Measurements from ENCODE around the gene NUDCD3. TPM values are rescaled to one million over a fixed set of nuclear protein-coding genes. Genes with fewer than 3 reads are reported as not detected.

NUDCD3 gene
- total and polyA plus RNA-seq, 4 experiments from 2014 or later = 55.2 to 108 (median 80.9) TPM

DNA sequence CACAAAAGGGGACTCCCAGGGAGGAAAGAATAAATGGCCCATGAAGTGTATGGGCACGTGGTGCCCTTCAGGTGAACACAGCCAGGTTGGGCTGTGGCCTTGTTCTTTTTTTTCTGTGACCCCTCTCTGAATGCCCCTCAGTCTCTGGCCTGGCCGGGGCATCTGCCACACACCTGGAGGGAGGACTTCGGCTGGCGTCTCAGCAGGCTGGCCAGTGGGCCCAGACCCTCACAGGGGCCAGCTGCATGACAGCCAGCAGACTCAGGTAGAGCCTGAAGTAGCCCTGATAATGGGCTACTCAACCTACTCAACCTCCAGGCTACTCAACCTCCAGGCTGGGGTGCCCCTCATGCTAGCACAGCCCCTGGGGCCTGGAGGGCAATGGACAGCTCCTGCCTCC is 155.3 kb downstream of the NUDCD3 start:
- Histone ChIP-seq H3K4me3 (ENCODE audit: low read length in 2 of 2) (no peak overlapping the region), H3K27me3 (ENCODE audit: insufficient read depth, low read length) (no peaks in the 10 kb centered on the region), H3K4me1 (ENCODE audit: insufficient read depth, low read length) (no peaks in the 10 kb centered on the region), H3K27ac (ENCODE audit: low read depth, low read length) (no peak overlapping the region), H3K36me3 (ENCODE audit: insufficient read depth, low read length) (no peaks in the 10 kb centered on the region), H3K9me3 (ENCODE audit: control insufficient read depth in 1 of 2, low read length in 2 of 2) (peaks cover 0 to 8% of the 10 kb centered on the region in 2 donors)
- ChIA-PET CTCF (ENCODE audit: partially characterized antibody) (no interaction called here), POLR2A (ENCODE audit: partially characterized antibody) (no interaction called here)
- H3K36me3 Mint-ChIP-seq = no peaks in the 10 kb centered on the region
- no peak overlapping the region for H3K27ac Mint-ChIP-seq
- no peak for DNase-seq
- no peaks in the 10 kb centered on the region for H3K4me1 Mint-ChIP-seq
- intact Hi-C loops (cut with micrococcal nuclease) = no loop called here
- peaks cover 0 to 9% of the 10 kb centered on the region in 2 donors for H3K27me3 Mint-ChIP-seq
- no peak overlapping the region for H3K4me3 Mint-ChIP-seq
- peaks cover 0 to 25% (median 20%) of the 10 kb centered on the region in 8 donors for H3K9me3 Mint-ChIP-seq

- Histone ChIP-seq H3K9me3 (ENCODE audit: control insufficient read depth in 1 of 2, low read length in 2 of 2) (peaks cover 0 to 8% of the 10 kb centered on the region in 2 donors), H3K27ac (ENCODE audit: low read depth, low read length) (no peak overlapping the region), H3K27me3 (ENCODE audit: insufficient read depth, low read length) (no peaks in the 10 kb centered on the region), H3K4me1 (ENCODE audit: insufficient read depth, low read length) (no peaks in the 10 kb centered on the region), H3K36me3 (ENCODE audit: insufficient read depth, low read length) (no peaks in the 10 kb centered on the region), H3K4me3 (ENCODE audit: low read length in 2 of 2) (no peak overlapping the region)
- ChIA-PET CTCF (ENCODE audit: partially characterized antibody) (no interaction called here), POLR2A (ENCODE audit: partially characterized antibody) (no interaction called here)
- Mint-ChIP-seq H3K4me1 (no peaks in the 10 kb centered on the region), H3K9me3 (peaks cover 0 to 25% (median 20%) of the 10 kb centered on the region in 8 donors), H3K36me3 (no peaks in the 10 kb centered on the region), H3K4me3 (no peak overlapping the region), H3K27me3 (peaks cover 0 to 9% of the 10 kb centered on the region in 2 donors), H3K27ac (no peak overlapping the region)
- intact Hi-C loops (cut with micrococcal nuclease) = no loop called here
- DNase-seq = no peak
These were observed 155.7 kb downstream of the NUDCD3 start for GRCh38 chr7:44334734-44335097.

DNA sequence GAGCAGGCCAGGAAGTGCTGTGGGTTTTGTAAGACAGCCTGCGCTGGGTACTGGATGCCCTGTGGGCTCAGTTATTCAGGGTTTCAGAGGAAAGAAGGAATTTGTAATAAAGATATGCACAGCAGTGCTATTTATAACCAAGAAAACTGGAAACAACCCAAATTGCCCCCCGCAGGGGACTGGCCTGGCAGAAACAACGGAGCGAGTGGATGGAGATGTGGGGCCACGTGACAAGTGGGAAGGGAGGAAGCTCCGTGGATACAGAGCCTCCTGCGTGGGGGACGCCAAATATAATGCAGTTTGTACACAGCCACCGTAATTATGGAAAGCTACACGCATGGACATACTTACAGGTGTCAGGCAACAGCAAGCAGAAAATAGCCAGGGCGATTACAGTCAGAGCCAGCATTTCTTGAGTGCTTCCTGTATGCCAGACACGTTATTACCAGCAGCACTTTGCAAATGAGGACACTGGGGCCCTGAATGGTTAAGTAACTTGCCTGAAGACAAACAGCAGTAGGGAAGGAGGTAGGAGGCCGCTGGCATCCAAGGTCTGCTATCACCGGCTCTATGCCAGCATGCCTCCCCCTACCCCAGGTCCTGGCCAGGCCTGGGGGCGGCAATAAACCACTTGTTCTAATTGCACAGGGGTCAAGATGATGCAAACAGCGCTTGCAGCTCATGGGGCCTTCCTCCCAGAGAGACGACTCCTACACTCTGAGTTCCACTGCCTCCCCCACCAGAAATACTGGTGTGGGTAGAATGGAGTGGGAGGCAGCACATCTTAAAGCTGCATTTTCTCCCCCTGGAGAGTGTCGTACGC is 156.3 kb downstream of the NUDCD3 start:
- ChIA-PET POLR2A (ENCODE audit: partially characterized antibody) (no interaction called here), CTCF (ENCODE audit: partially characterized antibody) (no interaction called here)
- H3K36me3 ChIP-seq (ENCODE audit: insufficient read depth, low read length) = no peaks in the 10 kb centered on the region
- Mint-ChIP-seq H3K27me3 (peaks cover under 1 to 9% of the 10 kb centered on the region in 2 donors), H3K27ac (no peak overlapping the region), H3K4me1 (no peaks in the 10 kb centered on the region), H3K4me3 (no peak overlapping the region), H3K36me3 (no peaks in the 10 kb centered on the region), H3K9me3 (peaks cover 0 to 25% (median 18%) of the 10 kb centered on the region in 8 donors)
- DNase-seq = no peak
- intact Hi-C loops (cut with micrococcal nuclease) = no loop called here
- H3K4me1 ChIP-seq (ENCODE audit: insufficient read depth, low read length) = no peaks in the 10 kb centered on the region
- peaks cover 0 to 8% of the 10 kb centered on the region in 2 donors for H3K9me3 ChIP-seq (ENCODE audit: control insufficient read depth in 1 of 2, low read length in 2 of 2)
- H3K27me3 ChIP-seq (ENCODE audit: insufficient read depth, low read length) = no peaks in the 10 kb centered on the region
- no peak overlapping the region for H3K4me3 ChIP-seq (ENCODE audit: low read length in 2 of 2)
- H3K27ac ChIP-seq (ENCODE audit: low read depth, low read length) = no peak overlapping the region

DNA sequence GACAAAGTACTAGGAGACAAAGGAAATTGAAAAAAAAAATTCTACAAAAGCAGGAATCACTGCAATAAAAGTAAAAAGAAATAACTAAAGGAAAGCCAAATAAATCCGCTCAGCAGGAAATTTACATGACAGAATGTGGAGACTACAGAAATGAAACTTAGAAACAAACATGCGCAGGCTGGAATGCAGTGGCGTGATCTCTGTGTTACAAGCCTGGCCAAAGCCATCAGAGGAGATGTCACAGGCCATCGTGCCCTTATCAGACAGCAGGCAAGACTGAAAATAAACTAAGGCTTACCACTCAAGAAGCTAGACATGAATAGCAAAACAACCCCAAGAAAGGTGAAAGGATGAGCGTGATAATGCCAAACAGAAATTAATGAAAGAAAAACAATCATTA is 158.8 kb downstream of the NUDCD3 start:
- no peaks in the 10 kb centered on the region for H3K4me1 Mint-ChIP-seq
- H3K9me3 Mint-ChIP-seq = peaks cover 0 to 14% (median 10%) of the 10 kb centered on the region in 8 donors
- CTCF ChIA-PET (ENCODE audit: partially characterized antibody) = no interaction called here
- Histone ChIP-seq H3K4me3 (ENCODE audit: low read length in 2 of 2) (no peak overlapping the region), H3K9me3 (ENCODE audit: control insufficient read depth in 1 of 2, low read length in 2 of 2) (peaks cover 0 to 4% of the 10 kb centered on the region in 2 donors), H3K36me3 (ENCODE audit: insufficient read depth, low read length) (no peaks in the 10 kb centered on the region), H3K27ac (ENCODE audit: low read depth, low read length) (no peak overlapping the region), H3K27me3 (ENCODE audit: insufficient read depth, low read length) (peaks cover 2% of the 10 kb centered on the region), H3K4me1 (ENCODE audit: insufficient read depth, low read length) (no peaks in the 10 kb centered on the region)
- no peak overlapping the region for H3K27ac Mint-ChIP-seq
- POLR2A ChIA-PET (ENCODE audit: partially characterized antibody) = no interaction called here
- no peaks in the 10 kb centered on the region for H3K36me3 Mint-ChIP-seq
- intact Hi-C loops (cut with micrococcal nuclease) = no loop called here
- no peak overlapping the region for H3K4me3 Mint-ChIP-seq
- H3K27me3 Mint-ChIP-seq = peaks cover 8% of the 10 kb centered on the region in 2 donors
- no peak for DNase-seq

DNA sequence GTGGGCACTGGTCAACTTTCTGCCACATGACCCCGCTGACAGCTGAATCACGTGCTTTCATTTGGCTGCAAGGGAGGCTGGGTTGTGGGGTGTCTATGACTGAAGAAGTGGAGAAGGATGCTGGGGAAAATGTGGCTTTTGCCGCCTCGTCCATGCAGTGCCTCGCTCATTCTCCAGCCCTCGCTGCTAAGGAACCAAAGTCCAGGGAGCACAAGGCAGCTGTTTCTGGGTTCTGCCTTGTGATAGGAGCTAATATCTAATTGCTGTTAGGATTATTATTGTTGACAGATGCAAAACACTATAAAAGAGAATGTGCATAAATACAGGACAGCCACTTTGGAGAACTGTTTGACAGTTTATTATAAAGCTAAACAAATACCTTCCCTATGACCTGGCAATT is 160.1 kb downstream of the NUDCD3 start:
- Mint-ChIP-seq H3K4me1 (peaks cover 2 to 6% (median 4%) of the 10 kb centered on the region in 4 donors), H3K36me3 (no peaks in the 10 kb centered on the region), H3K27me3 (peaks cover 6 to 13% of the 10 kb centered on the region in 2 donors), H3K9me3 (peaks cover 0 to 5% (median 0%) of the 10 kb centered on the region in 8 donors), H3K4me3 (no peak overlapping the region), H3K27ac (no peak overlapping the region)
- intact Hi-C loops (cut with micrococcal nuclease) = no loop called here
- H3K4me3 ChIP-seq (ENCODE audit: low read length in 2 of 2) = no peak overlapping the region
- POLR2A ChIA-PET (ENCODE audit: partially characterized antibody) = no interaction called here
- no peak for DNase-seq
- H3K36me3 ChIP-seq (ENCODE audit: insufficient read depth, low read length) = no peaks in the 10 kb centered on the region
- no peaks in the 10 kb centered on the region for H3K9me3 ChIP-seq (ENCODE audit: control insufficient read depth in 1 of 2, low read length in 2 of 2)
- peaks cover 6% of the 10 kb centered on the region for H3K27me3 ChIP-seq (ENCODE audit: insufficient read depth, low read length)
- no peaks in the 10 kb centered on the region for H3K4me1 ChIP-seq (ENCODE audit: insufficient read depth, low read length)
- no peak overlapping the region for H3K27ac ChIP-seq (ENCODE audit: low read depth, low read length)
- CTCF ChIA-PET (ENCODE audit: partially characterized antibody) = no interaction called here

- POLR2A ChIA-PET (ENCODE audit: partially characterized antibody) = no interaction called here
- Mint-ChIP-seq H3K27ac (no peak overlapping the region), H3K36me3 (no peaks in the 10 kb centered on the region), H3K4me1 (peaks cover 2 to 6% (median 4%) of the 10 kb centered on the region in 4 donors), H3K4me3 (no peak overlapping the region), H3K27me3 (peaks cover 6 to 13% of the 10 kb centered on the region in 2 donors), H3K9me3 (peaks cover 0 to 5% (median 0%) of the 10 kb centered on the region in 8 donors)
- Histone ChIP-seq H3K4me3 (ENCODE audit: low read length in 2 of 2) (no peak overlapping the region), H3K9me3 (ENCODE audit: control insufficient read depth in 1 of 2, low read length in 2 of 2) (no peaks in the 10 kb centered on the region), H3K27me3 (ENCODE audit: insufficient read depth, low read length) (peaks cover 6% of the 10 kb centered on the region), H3K4me1 (ENCODE audit: insufficient read depth, low read length) (no peaks in the 10 kb centered on the region), H3K27ac (ENCODE audit: low read depth, low read length) (no peak overlapping the region), H3K36me3 (ENCODE audit: insufficient read depth, low read length) (no peaks in the 10 kb centered on the region)
- no peak for DNase-seq
- CTCF ChIA-PET (ENCODE audit: partially characterized antibody) = no interaction called here
- intact Hi-C loops (cut with micrococcal nuclease) = no loop called here
These were observed 160.6 kb downstream of the NUDCD3 start for GRCh38 chr7:44329888-44330287.
